Measurements from ENCODE around the gene KSR2. TPM values are rescaled to one million over a fixed set of nuclear protein-coding genes. Genes with fewer than 3 reads are reported as not detected.

KSR2 gene
- total RNA-seq, 4 donors from 2014 or later, result under 0.01 to 0.06 (median 0.03) TPM

GRCh38 chr12:117518594-117519270 lies 450.1 kb downstream of the KSR2 start:
- Histone ChIP-seq H3K4me1 (peaks cover 0 to 7% (median 5%) of the 10 kb centered on the region in 4 donors), H3K4me3 (no peak overlapping the region), H3K27me3 (peaks cover 0 to 5% (median 0%) of the 10 kb centered on the region in 4 donors), H3K36me3 (no peaks in the 10 kb centered on the region), H3K27ac (replicated peaks in 1 of 4) (no peak overlapping the region), H3K9me3 (no peaks in the 10 kb centered on the region)
- no peak for DNase-seq (ENCODE audit: extremely low spot score)
- TF ChIP-seq POLR2A (IDR thresholded peaks at IDR 0.05; ENCODE audit: low read depth), result no peak
- TF ChIP-seq POLR2AphosphoS5 (IDR thresholded peaks at IDR 0.05), result no peak
- no peak for TF ChIP-seq CTCF (IDR thresholded peaks at IDR 0.05)
- TF ChIP-seq EP300 (IDR thresholded peaks at IDR 0.05), result no peak
- intact Hi-C loops (cut with DNase I), result no loop called here
- 79% methylated on average over 11 of the region's 11 CpGs for WGBS

- WGBS, result 69% methylated on average over 6 of the region's 6 CpGs
- H3K9me3 ChIP-seq, result no peaks in the 10 kb centered on the region
- H3K4me3 ChIP-seq, result no peak overlapping the region
- peaks cover 0 to 10% (median 6%) of the 10 kb centered on the region in 4 donors for H3K4me1 ChIP-seq
- H3K27me3 ChIP-seq, result peaks cover 0 to 5% (median 0%) of the 10 kb centered on the region in 4 donors
- intact Hi-C loops (cut with DNase I), result no loop called here
- TF ChIP-seq POLR2A (IDR thresholded peaks at IDR 0.05; ENCODE audit: low read depth) (no peak), CTCF (IDR thresholded peaks at IDR 0.05) (no peak)
- H3K36me3 ChIP-seq, result no peaks in the 10 kb centered on the region
- no peak overlapping the region for H3K27ac ChIP-seq (replicated peaks in 1 of 4)
- no peak for DNase-seq (ENCODE audit: extremely low spot score)
Measured at GRCh38 chr12:117517219-117517739, 451.5 kb downstream of the KSR2 start.

GRCh38 chr12:117516034-117516433 lies 452.8 kb downstream of the KSR2 start:
- TF ChIP-seq POLR2AphosphoS5 (IDR thresholded peaks at IDR 0.05) (no peak), EP300 (IDR thresholded peaks at IDR 0.05) (no peak), CTCF (IDR thresholded peaks at IDR 0.05) (no peak), POLR2A (IDR thresholded peaks at IDR 0.05; ENCODE audit: low read depth) (no peak)
- no peak for DNase-seq (ENCODE audit: extremely low spot score)
- Histone ChIP-seq H3K4me1 (peaks cover 0 to 10% (median 6%) of the 10 kb centered on the region in 4 donors), H3K4me3 (no peak overlapping the region), H3K27me3 (peaks cover 0 to 5% (median 0%) of the 10 kb centered on the region in 4 donors), H3K9me3 (no peaks in the 10 kb centered on the region), H3K36me3 (no peaks in the 10 kb centered on the region), H3K27ac (replicated peaks in 1 of 4) (no peak overlapping the region)
- WGBS, result 70% methylated on average over 4 of the region's 4 CpGs
- intact Hi-C loops (cut with DNase I), result no loop called here

- 26% methylated on average over 5 of the region's 5 CpGs for WGBS
- no peaks in the 10 kb centered on the region for H3K36me3 ChIP-seq
- intact Hi-C loops (cut with DNase I), result no loop called here
- no peak overlapping the region for H3K27ac ChIP-seq (replicated peaks in 1 of 4)
- no peaks in the 10 kb centered on the region for H3K9me3 ChIP-seq
- H3K27me3 ChIP-seq, result peaks cover 0 to 5% (median 0%) of the 10 kb centered on the region in 4 donors
- peaks cover 0 to 7% (median 6%) of the 10 kb centered on the region in 4 donors for H3K4me1 ChIP-seq
- TF ChIP-seq CTCF (IDR thresholded peaks at IDR 0.05) (no peak), POLR2A (IDR thresholded peaks at IDR 0.05; ENCODE audit: low read depth) (no peak), EP300 (IDR thresholded peaks at IDR 0.05) (no peak), POLR2AphosphoS5 (IDR thresholded peaks at IDR 0.05) (no peak)
- no peak overlapping the region for H3K4me3 ChIP-seq
- no peak for DNase-seq (ENCODE audit: extremely low spot score)
Measured at GRCh38 chr12:117514016-117514415, 454.8 kb downstream of the KSR2 start.
